Lung microvascular endothelial cell (primary cell): ENCODE results near the gene POFUT2. TPM values are rescaled to one million over a fixed set of nuclear protein-coding genes. Genes with fewer than 3 reads are reported as not detected.
A peak's percentile ranks its signal among the peaks of the same experiment; 100 is the strongest.

Experiments used
- DNase-seq, 2 donors: peaks; one replicate each; pipeline versions ENCODE4 v3.0.0 to v3.0.0-alpha.2; 2010; ENCODE audit warnings: low read depth in 2 of 2
- total RNA-seq: library from RNA; depleted of rRNA; stranded (reverse); fragments of >200 nt; gene quantifications from 2 replicates; pipeline ENCODE4 v1.2.1, GENCODE V29; 2014

Gene POFUT2
- total RNA-seq, 1 donor from 2014 or later: 15.7 TPM

DNA sequence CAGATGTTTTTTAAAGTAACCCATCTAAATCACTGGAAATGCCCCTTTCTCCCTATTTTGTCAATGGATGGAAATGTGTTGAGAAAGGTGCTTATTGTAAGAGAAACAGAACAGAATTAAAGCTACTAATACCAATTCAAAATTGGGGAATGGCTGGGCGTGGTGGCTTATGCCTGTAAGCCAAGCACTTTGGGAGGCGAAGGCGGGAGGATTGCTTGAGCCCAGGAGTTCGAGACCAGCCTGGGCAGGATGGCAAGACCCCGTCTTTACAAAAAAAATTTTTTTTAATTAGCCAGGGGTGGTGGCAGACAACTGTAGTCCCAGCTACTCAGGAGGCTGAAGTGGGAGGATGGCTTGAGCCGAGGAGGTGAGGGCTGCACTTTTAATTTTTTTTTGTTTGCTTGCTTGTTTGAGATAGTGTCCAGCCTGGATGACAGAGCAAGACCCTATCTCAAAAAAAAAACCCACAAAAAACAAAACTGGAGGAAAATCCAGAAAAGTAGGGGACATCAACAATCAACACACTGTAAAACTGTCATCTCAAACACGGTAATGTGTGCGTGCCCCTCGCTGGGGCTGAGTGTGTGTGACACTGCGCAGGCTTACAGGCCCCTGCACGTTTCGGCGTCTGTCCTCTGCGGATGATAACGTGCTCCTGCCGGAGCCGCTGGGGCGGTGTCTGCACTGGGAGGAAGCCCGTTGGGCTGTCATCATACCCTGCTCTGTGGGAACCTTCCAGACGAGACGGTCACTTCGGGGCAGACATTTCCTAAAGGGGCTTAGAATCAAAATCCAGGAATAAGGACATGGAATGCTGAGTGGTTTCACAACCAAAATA is 11.6 kb upstream of the POFUT2 start:
- DNase-seq: peak in 1 of 2 donors; percentile 55

GRCh38 chr21:45297869-45298268 is 10.2 kb upstream of the POFUT2 start:
- no peak for DNase-seq

DNA sequence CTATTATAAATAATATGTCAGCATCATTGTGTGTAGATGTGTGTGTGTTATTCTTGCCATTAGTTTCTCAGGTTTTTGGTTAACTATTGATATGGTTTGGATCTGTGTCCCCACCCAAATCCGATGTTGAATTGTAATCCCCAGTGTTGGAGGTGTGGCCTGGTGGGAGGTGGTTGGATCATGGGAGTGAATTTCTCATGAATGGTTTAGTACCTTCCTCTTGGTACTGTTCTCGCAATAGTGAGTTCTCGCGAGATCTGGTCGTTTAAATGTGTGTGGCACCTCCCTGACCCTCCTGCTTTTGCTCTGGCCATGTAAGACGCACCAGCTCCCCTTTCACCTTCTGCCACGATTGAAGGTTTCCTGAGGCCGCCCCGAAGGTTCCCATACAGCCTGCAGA is 9.6 kb upstream of the POFUT2 start:
- no peak for DNase-seq

- no peak for DNase-seq
Measured at GRCh38 chr21:45296638-45297037, 8.9 kb upstream of the POFUT2 start.

DNA sequence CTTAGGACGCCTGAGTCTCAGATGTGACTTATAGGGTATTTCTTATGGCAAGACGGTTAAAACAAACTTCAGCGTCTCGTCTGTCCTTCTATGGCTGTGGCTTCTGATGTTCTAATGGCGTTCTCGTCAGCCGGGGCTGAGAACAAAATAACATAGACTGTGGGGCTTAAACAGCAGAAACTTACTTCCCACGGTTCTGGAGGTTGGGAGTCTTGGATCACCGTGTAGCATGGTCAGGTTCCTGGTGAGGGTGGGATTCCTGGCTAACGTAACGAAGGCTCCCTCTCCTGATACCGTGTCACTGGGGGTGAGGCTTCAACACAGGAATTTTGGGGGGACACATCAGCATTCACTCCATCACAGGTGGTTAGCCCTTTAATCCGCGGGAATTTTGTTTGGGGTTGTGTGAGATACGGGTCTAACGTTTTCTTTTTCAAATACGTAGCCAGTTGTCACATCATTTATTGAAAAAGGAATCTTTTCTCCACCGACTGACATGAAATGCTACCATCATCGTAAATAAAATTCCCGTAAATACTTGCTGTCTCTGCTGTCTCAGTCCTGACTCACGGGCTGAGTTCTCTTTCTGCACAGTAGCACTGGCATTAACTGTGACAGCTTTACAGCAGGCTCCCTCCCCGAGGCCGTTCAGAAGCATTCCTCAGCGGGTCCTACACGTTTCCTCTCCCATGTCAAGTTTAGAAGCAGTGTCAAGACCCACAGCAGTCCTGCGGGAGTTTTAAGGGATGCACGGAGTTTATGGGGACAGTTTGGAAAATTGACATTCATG is 8.1 kb upstream of the POFUT2 start:
- DNase-seq: no peak

DNA sequence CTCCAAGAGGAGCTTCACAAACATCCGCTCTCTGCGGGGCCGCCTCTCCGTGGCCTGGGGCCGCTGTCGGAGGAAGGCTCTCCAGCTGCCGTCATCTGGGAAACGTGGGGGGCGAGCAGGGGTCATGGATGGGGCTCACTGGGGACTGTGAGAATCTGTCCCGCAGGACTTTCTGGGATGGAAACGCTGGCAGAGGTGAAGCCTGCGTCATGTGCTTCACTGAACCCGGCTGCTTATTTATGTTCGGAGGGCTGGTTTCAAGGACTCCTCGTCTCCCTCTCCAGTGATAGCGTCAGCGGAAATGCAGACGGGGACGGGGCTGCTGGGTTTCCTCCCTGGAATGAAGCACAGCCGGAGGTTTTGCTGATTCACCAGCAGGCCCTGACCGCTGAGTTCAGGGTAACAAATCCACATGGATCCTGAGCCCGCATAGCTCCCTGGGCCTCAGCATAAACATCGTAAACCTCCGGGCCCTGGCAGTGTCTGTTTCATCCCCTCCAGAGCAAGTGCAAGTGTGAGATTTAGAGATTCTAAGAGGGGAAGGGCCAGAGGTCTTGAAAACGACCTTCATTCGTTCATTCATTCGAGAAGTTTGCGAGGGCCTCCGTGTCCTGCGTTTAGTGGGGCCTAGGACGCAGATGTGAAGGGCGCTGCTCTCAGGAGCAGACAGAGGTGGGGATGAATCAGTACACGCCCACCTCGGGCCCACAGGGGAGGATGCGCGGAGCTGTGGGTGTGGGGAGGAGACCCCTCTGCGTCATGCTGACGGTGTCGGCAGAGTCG is 7.0 kb upstream of the POFUT2 start:
- DNase-seq: peak; percentile 95 to 99

DNA sequence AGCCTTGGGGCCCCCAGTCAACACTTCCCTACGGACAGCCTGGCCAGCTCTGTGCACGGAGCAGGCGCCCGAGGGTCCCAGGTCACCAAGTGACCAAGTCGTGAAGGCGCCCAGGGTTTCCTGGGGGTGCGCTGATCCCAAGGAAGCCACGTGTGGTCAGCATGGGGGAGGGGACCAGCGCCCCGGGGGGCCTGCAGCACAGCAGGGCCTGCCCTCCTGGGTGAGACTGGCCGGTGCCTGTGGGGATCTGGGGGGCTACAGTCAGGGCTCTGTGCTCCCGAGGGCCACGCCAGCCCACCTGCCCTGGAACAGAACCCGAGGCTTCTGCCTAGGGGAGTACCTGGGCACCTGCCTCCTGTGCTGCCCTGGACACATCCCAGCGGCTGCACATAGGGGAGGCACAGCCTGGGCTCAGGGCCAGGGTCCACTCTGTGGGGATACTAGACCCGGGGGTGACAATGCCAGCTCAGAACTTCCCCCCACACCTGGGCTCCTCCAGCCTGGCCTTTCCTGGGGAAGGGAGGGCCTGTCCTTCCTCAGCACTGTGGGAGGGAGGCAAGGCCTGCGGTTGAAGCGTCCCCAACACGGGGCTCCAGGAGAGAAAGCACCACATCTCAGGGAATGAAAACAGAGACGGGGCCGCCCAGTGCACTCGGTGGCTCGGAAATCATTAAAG is 6.2 kb upstream of the POFUT2 start:
- DNase-seq: no peak

DNA sequence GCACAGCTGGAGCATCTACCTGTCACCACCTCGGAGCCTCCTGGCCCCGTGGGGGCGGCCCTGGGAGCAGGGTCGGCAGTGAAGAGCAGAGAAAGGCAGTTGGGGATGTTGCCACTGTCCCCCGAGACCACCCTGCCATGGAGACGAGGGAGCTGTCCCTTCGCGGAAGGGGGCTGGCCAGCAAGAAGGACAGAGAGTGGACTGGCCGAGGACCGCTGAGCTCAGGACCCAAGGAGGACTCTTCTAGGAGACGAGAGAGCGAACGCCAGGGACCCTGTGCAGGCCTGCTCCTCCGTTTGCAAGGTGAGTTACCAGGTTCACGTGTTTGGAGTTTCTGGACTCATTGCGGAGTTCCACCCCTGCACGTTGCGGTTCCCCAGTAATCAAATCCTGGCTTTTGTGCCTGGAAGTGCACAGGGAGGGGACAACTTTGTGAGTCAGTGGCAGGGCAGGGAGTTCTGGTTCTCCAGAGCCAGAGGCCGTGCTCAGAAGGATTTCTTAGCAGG is 5.6 kb upstream of the POFUT2 start:
- DNase-seq: no peak

DNA sequence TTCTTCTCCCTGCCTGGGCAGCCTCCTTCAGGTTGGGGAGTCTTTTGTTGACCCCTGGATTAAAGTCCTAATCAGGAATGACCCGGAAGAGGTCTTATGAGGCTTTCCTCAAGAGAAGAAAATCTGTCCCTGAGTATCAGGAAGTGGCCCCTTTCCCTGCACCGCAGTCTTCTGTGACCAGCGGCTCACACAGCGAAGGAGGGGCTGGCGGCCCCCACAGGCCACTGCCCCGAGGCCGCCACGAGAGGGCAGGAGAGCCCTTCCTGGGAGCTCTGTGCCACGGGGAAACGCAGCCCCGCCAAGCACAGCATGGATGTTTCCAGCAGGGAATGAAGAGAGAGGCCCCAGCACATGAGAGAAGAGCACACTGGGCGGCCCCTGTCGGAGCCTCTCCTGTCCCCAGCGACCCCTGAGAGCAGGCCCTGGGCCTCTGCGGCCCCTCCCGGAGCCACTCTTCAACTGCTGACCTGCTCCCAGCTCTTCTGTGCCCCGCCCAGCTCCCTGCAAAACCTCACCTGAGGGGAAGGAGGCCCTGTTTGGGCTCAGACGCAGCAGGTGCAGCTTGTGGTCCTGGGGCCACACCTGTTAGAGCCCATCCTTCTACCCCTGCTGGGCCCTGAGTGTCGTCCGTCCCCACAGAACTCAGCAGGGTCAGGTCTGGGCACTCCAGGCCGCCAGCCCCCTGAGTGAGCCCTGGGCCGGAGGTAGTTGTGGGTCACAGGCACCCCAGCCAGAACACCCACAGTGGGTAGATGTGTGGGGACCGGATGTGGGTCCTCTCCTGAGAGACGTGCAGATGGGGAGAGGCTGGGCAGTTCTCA is 4.9 kb upstream of the POFUT2 start:
- peak; percentile 90 to 91 for DNase-seq

DNA sequence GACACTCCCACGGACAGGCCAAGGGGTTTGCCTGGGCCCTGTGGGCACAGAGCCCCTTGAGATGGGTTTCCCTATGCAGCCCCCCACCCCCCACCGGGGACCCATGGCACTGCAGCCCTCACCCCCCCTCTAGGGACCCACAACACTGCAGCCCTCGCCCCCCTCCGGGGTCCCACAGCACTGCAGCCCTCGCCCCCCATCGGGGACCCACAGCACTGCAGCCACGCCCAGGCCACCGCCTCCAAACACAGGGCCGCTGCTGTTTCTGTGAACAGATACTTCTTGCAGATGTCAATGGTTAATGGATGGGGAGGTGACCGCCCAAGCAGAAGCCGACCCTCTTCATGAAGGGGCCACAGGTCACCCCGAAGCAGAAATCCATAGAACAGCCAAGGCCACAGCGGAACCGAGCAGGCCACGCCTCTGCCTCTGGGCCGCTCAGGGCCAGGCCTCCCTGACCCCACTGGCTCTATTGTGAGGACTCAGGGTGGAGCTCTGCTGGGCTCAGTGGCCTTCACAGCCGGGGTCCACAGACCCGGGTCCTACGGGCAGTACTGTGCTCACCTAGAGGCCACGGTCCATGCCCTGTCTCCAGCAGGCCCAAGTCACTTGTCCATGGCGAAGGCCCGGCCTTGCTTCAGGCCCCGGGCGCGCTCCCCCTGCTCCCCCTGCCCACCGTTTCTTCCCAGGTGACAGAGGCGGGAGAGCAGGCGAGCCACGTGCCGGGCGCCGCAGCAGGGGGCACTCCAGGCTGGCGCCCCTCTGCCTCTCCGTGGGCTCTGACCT is 4.1 kb upstream of the POFUT2 start:
- DNase-seq: no peak

DNA sequence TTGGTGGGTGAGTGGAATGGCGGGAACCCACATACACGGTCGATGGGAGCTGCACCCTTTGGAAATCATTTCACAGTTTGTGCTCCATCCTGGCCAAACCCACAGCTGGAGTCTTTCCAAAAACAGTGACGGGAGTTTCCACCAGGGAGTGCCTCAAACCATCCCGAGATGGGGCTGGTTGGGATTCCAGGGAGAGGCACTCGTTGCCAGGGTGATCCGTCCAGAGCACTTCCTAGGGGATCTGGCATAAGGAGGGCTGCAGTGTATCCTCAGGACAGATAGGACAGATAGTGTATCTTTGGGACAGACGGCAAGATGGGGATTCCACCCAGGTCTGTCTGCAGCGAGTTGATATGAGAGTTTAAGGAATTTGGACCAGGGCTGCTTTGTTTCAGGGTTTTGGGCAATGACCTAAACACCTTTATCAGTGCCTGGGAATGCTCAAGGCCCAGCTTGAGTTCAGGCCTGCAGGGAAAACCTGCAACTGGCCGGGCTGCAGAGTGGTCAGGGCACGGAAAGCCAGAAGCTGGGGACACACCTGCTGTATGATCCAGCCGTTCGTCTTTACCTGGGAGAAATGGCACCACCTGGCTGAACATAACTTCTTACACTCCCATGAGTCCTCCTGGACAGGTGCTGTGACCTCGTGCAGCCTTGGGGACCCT is 3.4 kb upstream of the POFUT2 start:
- peak; percentile 56 to 61 for DNase-seq

DNA sequence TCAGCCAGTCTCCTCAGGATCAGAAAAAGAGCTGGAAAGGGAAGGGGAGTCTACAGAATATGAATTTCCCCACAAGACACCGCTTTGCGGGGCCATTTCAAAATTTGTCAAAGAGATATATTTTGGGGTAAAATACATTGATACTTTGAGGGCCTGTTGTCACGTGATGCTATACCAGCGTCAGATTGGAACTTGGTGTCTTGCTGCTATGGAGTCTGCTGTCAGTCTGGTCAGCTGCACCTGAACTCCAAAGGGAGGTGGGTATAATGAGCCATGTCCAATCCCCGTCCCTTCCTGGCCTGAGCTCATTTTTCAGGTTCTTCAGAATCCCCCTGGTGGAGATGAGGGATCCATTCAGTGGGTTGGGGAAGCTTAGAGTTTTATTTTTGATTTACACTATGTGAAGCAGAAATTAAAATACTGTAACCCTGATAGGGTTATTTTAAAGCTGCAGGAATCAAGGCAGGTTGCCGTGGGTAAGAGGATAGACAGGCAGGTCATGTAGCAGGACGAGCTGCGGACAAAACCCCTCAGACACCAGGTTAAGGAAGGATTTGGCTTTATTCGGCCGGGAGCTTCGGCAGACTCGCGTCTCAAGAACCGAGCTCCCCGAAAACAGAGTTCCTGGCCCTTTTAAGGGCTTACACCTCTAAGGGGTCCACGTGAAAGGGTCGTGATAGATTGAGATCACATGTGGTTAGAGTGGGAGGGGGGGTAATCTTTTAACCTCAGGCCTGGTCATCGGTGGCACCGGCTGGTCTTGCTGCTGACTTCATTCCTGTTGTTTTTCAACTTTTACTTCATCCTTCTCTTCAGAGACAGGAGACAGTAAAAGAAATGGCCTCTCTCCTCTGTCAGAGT is 2.2 kb upstream of the POFUT2 start:
- peak; percentile 41 to 44 for DNase-seq

- DNase-seq: no peak
Measured at GRCh38 chr21:45289134-45289533, 1.4 kb upstream of the POFUT2 start.

- no peak for DNase-seq
Measured at GRCh38 chr21:45288441-45288841, 746 bp upstream of the POFUT2 start.

GRCh38 chr21:45286671-45287437 is 841 bp downstream of the POFUT2 start:
- no peak for DNase-seq

- no peak for DNase-seq
Measured at GRCh38 chr21:45285266-45285931, 2.3 kb downstream of the POFUT2 start.

DNA sequence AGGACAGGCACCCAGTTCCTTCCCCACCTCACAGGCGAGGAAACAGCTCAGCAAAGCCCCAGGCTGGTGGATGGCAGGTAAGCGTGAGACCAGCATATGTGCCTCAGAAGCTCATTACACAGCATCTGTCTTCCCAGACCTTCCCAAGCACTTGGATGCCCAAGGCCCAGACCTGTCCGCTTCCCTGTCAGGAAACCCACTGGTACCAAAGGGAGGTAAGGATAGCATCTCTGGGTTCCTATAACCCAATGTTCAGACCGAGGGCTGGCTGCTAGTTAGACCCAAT is 3.3 kb downstream of the POFUT2 start:
- no peak for DNase-seq
